ENCODE measurements around the gene DROSHA.

Gene DROSHA

DNA sequence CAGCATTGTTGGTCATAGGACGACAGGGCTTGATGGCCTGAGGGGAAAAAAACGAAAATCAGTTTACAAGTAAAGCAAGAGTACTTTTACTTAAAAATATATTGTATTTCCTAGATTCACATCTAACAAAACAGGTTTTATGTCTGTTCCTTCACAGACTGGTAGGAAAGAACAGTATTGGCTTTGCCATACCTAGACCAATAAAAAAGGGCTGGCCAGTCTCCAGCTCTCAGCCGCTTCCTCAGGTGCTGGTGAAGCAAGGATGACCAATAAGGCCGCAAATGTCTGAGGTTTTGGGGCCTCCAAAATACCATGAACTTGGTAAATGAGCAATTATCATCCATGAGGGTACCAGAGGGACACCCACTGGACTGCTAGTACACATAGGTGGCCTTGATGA lies 36.6 kb downstream of the DROSHA start:
- Mint-ChIP-seq H3K4me3 (no peak overlapping the region), H3K27ac (no peak overlapping the region), H3K9me3 (no peaks in the 10 kb centered on the region), H3K36me3 (ENCODE audit: low read depth) (peaks cover 98% of the 10 kb centered on the region), H3K27me3 (no peaks in the 10 kb centered on the region), H3K4me1 (ENCODE audit: low read depth) (no peaks in the 10 kb centered on the region)
- DNase-seq = no peak

DNA sequence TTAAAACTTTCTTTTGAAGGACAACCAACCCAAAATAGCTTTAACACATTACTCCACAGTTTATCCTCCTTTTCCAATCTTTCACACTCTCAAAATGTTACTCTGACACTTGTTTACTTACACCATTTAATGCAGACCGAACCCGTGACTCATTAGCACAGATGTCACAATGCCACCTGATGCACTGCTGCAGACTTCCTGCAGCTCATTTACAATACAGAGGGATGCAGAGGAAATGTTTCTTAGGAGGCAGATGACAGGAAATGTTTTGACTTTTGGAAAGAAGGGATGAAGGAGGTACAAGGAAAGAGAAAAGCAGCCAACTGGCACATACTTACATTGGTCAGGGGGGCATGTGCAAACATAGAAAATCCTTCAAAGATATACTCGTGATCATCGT lies 39.0 kb downstream of the DROSHA start:
- Mint-ChIP-seq H3K36me3 (ENCODE audit: low read depth) (peaks cover 98% of the 10 kb centered on the region), H3K9me3 (no peaks in the 10 kb centered on the region)
- no peak for DNase-seq

DNA sequence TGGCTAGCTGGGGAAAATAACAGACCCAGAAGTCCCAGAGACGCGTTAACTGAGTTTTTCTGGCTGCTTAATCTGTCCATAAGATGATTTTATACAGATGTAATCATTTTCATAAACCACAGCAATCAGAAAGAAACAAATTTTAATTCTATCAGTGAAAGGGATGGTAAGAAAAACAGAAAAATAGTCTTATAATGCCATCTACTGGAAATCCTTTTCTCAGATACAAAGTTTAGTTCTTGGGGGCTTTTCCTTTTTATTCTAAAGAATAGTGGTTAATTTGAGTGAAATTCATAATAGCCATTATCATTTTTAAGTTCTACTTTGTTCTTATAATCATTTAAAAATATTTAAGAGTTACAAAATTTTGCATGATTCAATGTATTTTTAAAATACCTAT lies 44.4 kb downstream of the DROSHA start:
- H3K4me3 Mint-ChIP-seq = no peak overlapping the region
- DNase-seq = no peak

More for the DNA sequence above, 39.0 kb downstream of the DROSHA start:
- no peaks in the 10 kb centered on the region for H3K4me1 Mint-ChIP-seq (ENCODE audit: low read depth)
- no peaks in the 10 kb centered on the region for H3K27me3 Mint-ChIP-seq
- no peak overlapping the region for H3K4me3 Mint-ChIP-seq
- no peak overlapping the region for H3K27ac Mint-ChIP-seq

DNA sequence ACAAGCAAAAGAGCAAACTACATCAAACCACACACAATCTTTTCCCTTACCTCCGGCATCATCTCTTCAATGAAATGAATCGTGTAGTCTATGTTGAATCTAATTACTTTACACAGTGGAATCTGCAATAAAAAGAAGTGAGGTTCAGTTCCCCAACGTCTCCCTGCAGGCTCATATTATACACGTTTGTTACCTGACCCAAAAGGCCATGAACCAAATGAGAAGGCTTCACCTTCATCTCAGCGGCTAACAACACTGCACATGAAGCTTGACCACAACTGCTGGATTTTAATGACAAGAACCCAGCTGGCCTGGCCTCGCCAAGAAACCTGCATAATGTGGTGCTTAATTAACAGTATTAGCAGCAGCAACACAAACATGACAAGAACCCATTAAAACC lies 45.5 kb downstream of the DROSHA start:
- no peak overlapping the region for H3K27ac Mint-ChIP-seq
- peaks cover 91% of the 10 kb centered on the region for H3K36me3 Mint-ChIP-seq (ENCODE audit: low read depth)
- no peak for DNase-seq
- no peaks in the 10 kb centered on the region for H3K27me3 Mint-ChIP-seq
- no peaks in the 10 kb centered on the region for H3K9me3 Mint-ChIP-seq
- H3K4me3 Mint-ChIP-seq = no peak overlapping the region
- no peaks in the 10 kb centered on the region for H3K4me1 Mint-ChIP-seq (ENCODE audit: low read depth)

More for the DNA sequence above, 44.4 kb downstream of the DROSHA start:
- no peak overlapping the region for H3K27ac Mint-ChIP-seq
- H3K4me1 Mint-ChIP-seq (ENCODE audit: low read depth) = no peaks in the 10 kb centered on the region
- no peaks in the 10 kb centered on the region for H3K27me3 Mint-ChIP-seq
- H3K9me3 Mint-ChIP-seq = no peaks in the 10 kb centered on the region
- H3K36me3 Mint-ChIP-seq (ENCODE audit: low read depth) = peaks cover 91% of the 10 kb centered on the region

DNA sequence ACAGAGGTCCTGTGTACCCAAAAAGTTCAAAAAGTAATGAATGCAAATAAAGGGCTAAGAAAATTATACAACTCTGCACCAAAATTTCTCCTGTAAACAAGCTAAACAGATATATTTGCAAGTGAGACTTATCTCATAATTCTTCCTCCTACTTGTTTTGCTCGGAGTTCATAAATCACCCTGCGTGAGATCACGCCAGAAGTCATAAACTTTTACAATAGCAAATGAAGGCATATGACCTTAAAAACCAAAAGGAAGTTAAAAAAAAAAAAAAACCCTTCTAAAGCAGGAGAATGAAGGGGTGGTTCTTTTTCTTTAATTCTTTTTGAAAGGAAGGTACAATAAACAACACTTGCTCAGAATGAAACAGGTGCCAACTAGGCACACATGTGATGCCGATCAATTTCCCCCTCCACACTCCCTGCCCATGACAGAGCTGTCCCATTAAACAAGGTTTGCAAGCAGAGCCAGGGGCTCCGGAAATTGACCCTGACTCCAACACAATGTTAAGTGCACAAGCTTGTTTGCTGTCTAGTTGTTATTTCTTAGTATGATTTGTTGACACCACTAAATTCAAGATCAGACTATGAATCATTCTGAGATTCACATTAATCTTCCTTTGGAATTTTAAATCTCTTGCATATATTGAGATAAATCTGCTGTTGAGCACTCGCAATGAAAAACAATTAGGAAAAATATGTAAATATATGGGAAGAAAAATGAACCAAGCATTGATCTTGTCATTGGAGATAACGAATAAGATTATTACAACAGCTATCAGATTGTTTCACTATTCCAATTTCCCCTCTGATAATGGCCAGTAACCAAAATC lies 46.3 kb downstream of the DROSHA start:
- H3K4me1 Mint-ChIP-seq (ENCODE audit: low read depth) = no peaks in the 10 kb centered on the region
- peaks cover 91% of the 10 kb centered on the region for H3K36me3 Mint-ChIP-seq (ENCODE audit: low read depth)
- no peak overlapping the region for H3K27ac Mint-ChIP-seq
- no peak overlapping the region for H3K4me3 Mint-ChIP-seq
- no peaks in the 10 kb centered on the region for H3K27me3 Mint-ChIP-seq
- no peaks in the 10 kb centered on the region for H3K9me3 Mint-ChIP-seq
- no peak for DNase-seq

DNA sequence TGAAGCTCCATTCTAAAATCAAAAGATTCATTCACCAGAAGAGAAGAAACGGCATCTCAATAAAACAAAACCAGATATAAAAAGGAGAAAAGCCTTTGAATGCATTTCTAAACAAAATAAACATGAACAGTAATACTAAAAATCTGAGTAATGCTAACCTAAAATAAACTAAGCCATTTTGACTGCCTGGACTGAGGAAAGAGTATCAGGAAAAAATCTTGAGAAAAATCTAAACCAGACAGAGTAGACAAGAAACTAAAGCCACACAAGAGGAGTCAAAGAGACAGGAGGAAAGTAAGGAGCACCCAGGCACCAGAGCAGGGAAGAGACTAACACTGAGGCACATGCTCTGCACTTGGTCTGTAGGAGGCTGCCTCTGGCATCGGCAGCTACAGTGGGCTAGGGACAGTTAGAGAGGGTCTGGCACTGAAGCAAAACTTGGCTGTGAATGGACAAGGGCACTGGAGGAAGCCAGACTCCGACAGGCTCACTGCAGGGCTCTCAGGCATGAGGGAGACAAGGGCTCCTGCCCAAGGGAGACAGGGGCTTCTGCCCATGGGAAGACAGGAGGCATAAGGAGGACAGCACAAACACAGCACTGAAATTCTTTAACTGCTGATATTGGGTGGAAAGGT lies 50.2 kb downstream of the DROSHA start:
- Mint-ChIP-seq H3K27me3 (no peaks in the 10 kb centered on the region), H3K4me1 (ENCODE audit: low read depth) (no peaks in the 10 kb centered on the region), H3K9me3 (no peaks in the 10 kb centered on the region), H3K4me3 (no peak overlapping the region), H3K27ac (no peak overlapping the region), H3K36me3 (ENCODE audit: low read depth) (peaks cover 92% of the 10 kb centered on the region)
- DNase-seq = no peak

DNA sequence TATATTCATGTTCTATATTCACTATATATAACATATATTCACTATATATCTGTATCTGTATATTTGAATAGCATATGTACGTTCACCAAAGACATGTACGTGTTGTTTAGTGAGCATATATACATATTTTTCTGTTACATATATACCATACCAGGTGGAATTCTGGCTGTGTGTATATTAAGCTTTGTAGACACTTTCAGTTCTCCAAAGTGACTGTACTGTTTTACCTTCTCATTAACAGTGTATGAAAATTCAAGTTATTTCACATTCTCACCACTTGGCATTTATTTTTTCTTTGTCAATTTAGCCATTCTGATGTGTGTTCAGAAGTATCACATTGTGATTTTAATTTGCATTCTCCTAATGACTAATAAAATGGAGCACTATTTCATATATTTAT lies 52.2 kb downstream of the DROSHA start:
- peaks cover 92% of the 10 kb centered on the region for H3K36me3 Mint-ChIP-seq (ENCODE audit: low read depth)
- no peak overlapping the region for H3K27ac Mint-ChIP-seq
- H3K9me3 Mint-ChIP-seq = no peaks in the 10 kb centered on the region
- no peak overlapping the region for H3K4me3 Mint-ChIP-seq
- no peaks in the 10 kb centered on the region for H3K27me3 Mint-ChIP-seq
- DNase-seq = no peak
- H3K4me1 Mint-ChIP-seq (ENCODE audit: low read depth) = no peaks in the 10 kb centered on the region

DNA sequence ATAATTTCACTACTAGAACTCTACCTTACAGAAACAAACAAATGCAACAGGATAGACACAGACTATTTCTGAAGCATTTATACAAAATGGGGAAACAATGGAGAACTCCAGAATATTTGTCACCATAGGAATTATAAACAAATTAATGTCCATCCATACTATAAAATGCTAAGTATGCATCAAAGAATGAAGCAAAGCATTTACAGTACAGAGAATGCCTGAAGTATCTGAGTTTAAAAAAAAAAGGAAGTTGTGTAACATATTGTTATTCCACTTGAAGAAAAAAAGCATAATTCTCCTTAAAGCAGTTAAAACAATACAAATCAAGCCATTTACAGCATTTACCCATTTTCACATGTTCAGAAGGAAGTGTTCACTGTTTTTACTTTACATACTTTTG lies 53.0 kb downstream of the DROSHA start:
- H3K27me3 Mint-ChIP-seq = no peaks in the 10 kb centered on the region
- H3K4me3 Mint-ChIP-seq = no peak overlapping the region
- no peak for DNase-seq
- no peaks in the 10 kb centered on the region for H3K9me3 Mint-ChIP-seq
- H3K36me3 Mint-ChIP-seq (ENCODE audit: low read depth) = peaks cover 94% of the 10 kb centered on the region
- no peak overlapping the region for H3K27ac Mint-ChIP-seq
- H3K4me1 Mint-ChIP-seq (ENCODE audit: low read depth) = no peaks in the 10 kb centered on the region

DNA sequence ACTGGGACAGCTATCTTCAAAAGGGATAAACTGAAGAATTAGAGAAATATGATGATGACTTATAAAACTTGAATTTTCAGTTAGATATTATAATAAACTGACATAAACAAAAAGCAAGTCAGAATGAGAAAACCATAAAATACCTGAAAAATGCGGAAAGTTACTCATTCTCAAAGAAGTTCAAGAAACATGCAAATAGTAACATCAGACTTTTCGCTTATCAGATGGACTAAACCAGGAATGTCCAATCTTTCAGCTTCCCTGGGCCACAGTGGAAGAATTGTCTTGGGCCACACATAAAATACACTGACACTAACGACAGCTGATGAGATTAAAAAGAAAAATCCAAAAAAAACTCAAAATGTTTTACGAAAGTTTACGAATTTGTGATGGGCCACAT lies 53.9 kb downstream of the DROSHA start:
- Mint-ChIP-seq H3K4me3 (no peak overlapping the region), H3K36me3 (ENCODE audit: low read depth) (peaks cover 94% of the 10 kb centered on the region), H3K27ac (no peak overlapping the region), H3K27me3 (no peaks in the 10 kb centered on the region), H3K9me3 (no peaks in the 10 kb centered on the region), H3K4me1 (ENCODE audit: low read depth) (no peaks in the 10 kb centered on the region)
- no peak for DNase-seq

DNA sequence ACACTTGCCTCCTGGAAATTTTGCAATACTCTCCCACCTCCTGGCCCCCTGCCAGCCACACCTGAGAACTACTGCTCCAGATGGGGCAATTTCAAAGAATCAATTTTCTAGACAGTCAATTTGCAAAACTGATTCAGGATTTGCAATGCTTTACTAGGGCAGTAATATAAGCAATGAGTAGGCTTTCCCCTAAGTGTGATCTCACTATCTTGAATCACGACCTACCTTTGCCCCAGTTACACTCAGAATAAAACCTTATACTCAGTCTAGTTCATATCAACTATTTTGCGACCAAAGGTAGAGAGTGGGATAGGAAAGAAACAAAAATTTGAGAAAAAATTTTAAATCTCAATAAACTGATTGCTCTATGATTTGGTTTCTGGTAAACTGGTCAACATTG lies 54.4 kb downstream of the DROSHA start:
- Mint-ChIP-seq H3K27ac (no peak overlapping the region), H3K4me1 (ENCODE audit: low read depth) (no peaks in the 10 kb centered on the region), H3K4me3 (no peak overlapping the region), H3K27me3 (no peaks in the 10 kb centered on the region), H3K9me3 (no peaks in the 10 kb centered on the region), H3K36me3 (ENCODE audit: low read depth) (peaks cover 95% of the 10 kb centered on the region)
- DNase-seq = no peak

DNA sequence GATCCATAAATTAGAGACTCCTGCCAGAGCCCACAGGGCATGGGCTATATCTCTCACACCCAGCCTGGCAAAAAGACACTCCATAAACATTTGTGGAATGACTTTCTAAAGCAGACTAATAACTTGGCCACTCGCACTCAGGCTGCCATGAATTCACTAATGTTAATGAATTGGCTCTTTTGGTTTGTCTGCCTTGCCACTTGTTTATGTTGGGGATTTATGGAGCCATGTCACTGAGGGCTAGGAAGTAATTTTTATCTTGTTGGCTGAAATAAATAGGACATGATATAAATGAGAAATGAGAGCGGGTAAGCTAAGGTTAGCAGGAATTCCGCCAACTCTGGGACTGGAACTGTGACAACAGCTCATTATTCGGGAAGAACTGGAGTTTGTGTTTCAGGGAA lies 55.2 kb downstream of the DROSHA start:
- Mint-ChIP-seq H3K4me3 (no peak overlapping the region), H3K36me3 (ENCODE audit: low read depth) (peaks cover 94% of the 10 kb centered on the region), H3K27ac (no peak overlapping the region), H3K4me1 (ENCODE audit: low read depth) (no peaks in the 10 kb centered on the region), H3K9me3 (no peaks in the 10 kb centered on the region), H3K27me3 (no peaks in the 10 kb centered on the region)
- no peak for DNase-seq

DNA sequence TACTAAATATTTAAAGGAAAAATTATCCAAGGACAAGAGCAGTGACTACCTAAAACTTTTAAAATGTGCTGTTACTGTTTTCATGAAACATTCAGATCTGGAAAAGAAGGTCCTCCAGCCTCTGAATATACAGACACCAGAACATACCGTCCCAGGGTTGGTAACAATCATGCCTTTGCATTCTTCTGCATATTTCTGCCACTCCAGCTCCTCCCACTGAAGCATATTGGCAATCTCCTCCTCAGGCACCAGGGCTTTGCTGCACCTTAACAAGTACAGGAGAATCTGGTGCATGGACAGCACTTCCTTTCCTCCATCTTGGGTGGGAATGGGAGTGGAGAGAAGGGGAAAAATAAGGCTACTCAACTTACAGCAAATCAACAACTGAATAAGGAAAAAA lies 60.0 kb downstream of the DROSHA start:
- Mint-ChIP-seq H3K4me3 (no peak overlapping the region), H3K27ac (no peak overlapping the region), H3K36me3 (ENCODE audit: low read depth) (peaks cover 88% of the 10 kb centered on the region), H3K4me1 (ENCODE audit: low read depth) (no peaks in the 10 kb centered on the region), H3K27me3 (no peaks in the 10 kb centered on the region), H3K9me3 (peaks cover 2% of the 10 kb centered on the region)
- DNase-seq = no peak

DNA sequence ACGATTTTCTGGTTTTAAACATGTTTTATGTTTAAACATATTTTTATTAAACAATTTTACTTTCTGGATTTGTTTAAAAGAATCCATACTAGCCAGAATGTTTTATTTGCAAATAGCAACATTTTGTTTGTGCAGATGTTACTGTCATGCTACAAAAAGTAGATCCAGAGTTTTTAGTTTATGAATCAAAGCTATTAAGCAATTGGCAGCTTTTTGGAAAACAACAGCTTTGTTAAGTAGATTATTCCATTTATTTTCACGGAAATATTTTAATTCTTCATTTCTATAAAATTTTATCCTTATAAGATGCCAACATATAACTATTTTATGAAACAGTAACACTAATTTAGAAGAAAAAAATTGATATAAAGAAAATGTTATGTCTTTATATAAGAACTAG lies 60.9 kb downstream of the DROSHA start:
- Mint-ChIP-seq H3K27ac (no peak overlapping the region), H3K36me3 (ENCODE audit: low read depth) (peaks cover 88% of the 10 kb centered on the region), H3K27me3 (no peaks in the 10 kb centered on the region), H3K4me1 (ENCODE audit: low read depth) (no peaks in the 10 kb centered on the region), H3K9me3 (peaks cover 4% of the 10 kb centered on the region), H3K4me3 (no peak overlapping the region)
- DNase-seq = no peak

DNA sequence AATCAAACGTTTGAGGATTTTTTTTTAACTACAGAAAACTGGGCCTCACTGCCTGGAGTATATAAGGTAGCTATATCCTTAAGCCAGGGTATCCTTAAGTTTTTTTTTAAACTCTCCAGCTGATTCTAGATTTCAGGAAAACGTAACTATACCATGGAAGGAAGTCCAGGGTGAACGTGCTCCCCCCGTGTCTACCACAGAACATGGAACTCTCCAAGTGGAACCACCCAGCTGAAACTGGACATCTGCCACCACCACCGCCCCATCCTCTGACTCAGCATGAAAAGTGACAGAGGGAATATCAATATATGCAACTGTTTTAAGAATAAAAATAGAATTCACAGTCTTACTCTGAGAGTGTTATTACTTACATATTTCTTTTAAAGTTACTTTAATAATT lies 61.3 kb downstream of the DROSHA start:
- Mint-ChIP-seq H3K4me1 (ENCODE audit: low read depth) (no peaks in the 10 kb centered on the region), H3K4me3 (no peak overlapping the region), H3K9me3 (peaks cover 6% of the 10 kb centered on the region), H3K36me3 (ENCODE audit: low read depth) (peaks cover 88% of the 10 kb centered on the region), H3K27ac (no peak overlapping the region), H3K27me3 (no peaks in the 10 kb centered on the region)
- DNase-seq = no peak

DNA sequence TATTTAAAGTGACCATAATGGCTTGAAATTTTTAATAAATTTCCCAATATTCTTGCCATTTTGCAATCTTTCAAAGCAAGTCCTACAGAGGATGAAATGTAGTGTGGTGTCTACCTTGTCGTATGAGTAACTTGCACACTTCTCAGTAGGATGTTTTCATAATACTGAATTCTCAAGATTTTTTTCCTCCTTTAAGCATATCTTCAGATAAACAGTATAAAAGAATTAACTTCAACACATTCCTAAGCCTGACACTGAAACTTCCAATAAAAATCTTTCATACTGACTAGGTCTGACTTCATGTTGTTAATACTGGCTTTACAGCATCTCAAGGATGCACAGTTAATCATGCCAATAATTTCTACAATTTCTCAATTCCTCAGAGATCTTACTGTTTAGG lies 62.0 kb downstream of the DROSHA start:
- no peak overlapping the region for H3K27ac Mint-ChIP-seq
- no peak for DNase-seq
- peaks cover 12% of the 10 kb centered on the region for H3K9me3 Mint-ChIP-seq
- H3K4me1 Mint-ChIP-seq (ENCODE audit: low read depth) = no peaks in the 10 kb centered on the region
- H3K27me3 Mint-ChIP-seq = no peaks in the 10 kb centered on the region
- no peak overlapping the region for H3K4me3 Mint-ChIP-seq
- H3K36me3 Mint-ChIP-seq (ENCODE audit: low read depth) = peaks cover 90% of the 10 kb centered on the region

All from activated T-cell treated with anti-CD3 and anti-CD28 coated beads, Interleukin-2, amount 50 U/mL, for 24 hours (primary cell).